ENCODE results near the gene ALOX5AP. TPM values are rescaled to one million over a fixed set of nuclear protein-coding genes. Genes with fewer than 3 reads are reported as not detected.

Gene ALOX5AP
- total RNA-seq, 2 experiments from 2014 or later, result 21.3 to 21.7 TPM

- no peaks in the 10 kb centered on the region for H3K27me3 Mint-ChIP-seq (ENCODE audit: low read depth)
- H3K4me1 Mint-ChIP-seq (ENCODE audit: low read depth), result peaks cover 9% of the 10 kb centered on the region
- no peaks in the 10 kb centered on the region for H3K9me3 Mint-ChIP-seq
- no peak for DNase-seq
- no peak overlapping the region for H3K4me3 Mint-ChIP-seq
- no peak overlapping the region for H3K27ac Mint-ChIP-seq
- intact Hi-C loops (cut with micrococcal nuclease), result loop anchor here (1.0 kb wide), 1 partner anchor 57 kb away; no protein-coding TSS in a partner anchor
- H3K36me3 Mint-ChIP-seq (ENCODE audit: low read depth), result no peaks in the 10 kb centered on the region
- CTCF ChIA-PET, result interaction anchor here (0.8 to 1.0 kb wide), 3 partner anchors 57 to 677 kb away, joined by 3 to 4 read pairs (median 3); no protein-coding TSS in a partner anchor
Observed at GRCh38 chr13:30808600-30808999, 73.3 kb downstream of the ALOX5AP start.

- no peaks in the 10 kb centered on the region for H3K36me3 Mint-ChIP-seq (ENCODE audit: low read depth)
- H3K27me3 Mint-ChIP-seq (ENCODE audit: low read depth), result no peaks in the 10 kb centered on the region
- H3K4me3 Mint-ChIP-seq, result no peak overlapping the region
- CTCF ChIA-PET, result no interaction called here
- no peak for DNase-seq
- H3K4me1 Mint-ChIP-seq (ENCODE audit: low read depth), result peaks cover 9% of the 10 kb centered on the region
- H3K27ac Mint-ChIP-seq, result no peak overlapping the region
- no peaks in the 10 kb centered on the region for H3K9me3 Mint-ChIP-seq
- intact Hi-C loops (cut with micrococcal nuclease), result no loop called here
Observed at GRCh38 chr13:30809787-30810186, 74.4 kb downstream of the ALOX5AP start.

- H3K27me3 Mint-ChIP-seq (ENCODE audit: low read depth), result no peaks in the 10 kb centered on the region
- CTCF ChIA-PET, result no interaction called here
- no peak for DNase-seq
- no peaks in the 10 kb centered on the region for H3K9me3 Mint-ChIP-seq
- H3K4me3 Mint-ChIP-seq, result no peak overlapping the region
- no peaks in the 10 kb centered on the region for H3K36me3 Mint-ChIP-seq (ENCODE audit: low read depth)
- intact Hi-C loops (cut with micrococcal nuclease), result no loop called here
- peaks cover 9% of the 10 kb centered on the region for H3K4me1 Mint-ChIP-seq (ENCODE audit: low read depth)
- no peak overlapping the region for H3K27ac Mint-ChIP-seq
Observed at GRCh38 chr13:30810261-30810701, 74.9 kb downstream of the ALOX5AP start.

GRCh38 chr13:30810801-30811200 is 75.5 kb downstream of the ALOX5AP start:
- intact Hi-C loops (cut with micrococcal nuclease), result no loop called here
- CTCF ChIA-PET, result no interaction called here
- Mint-ChIP-seq H3K27ac (no peak overlapping the region), H3K36me3 (ENCODE audit: low read depth) (no peaks in the 10 kb centered on the region), H3K9me3 (no peaks in the 10 kb centered on the region), H3K4me3 (no peak overlapping the region), H3K27me3 (ENCODE audit: low read depth) (no peaks in the 10 kb centered on the region), H3K4me1 (ENCODE audit: low read depth) (peaks cover 9% of the 10 kb centered on the region)
- no peak for DNase-seq

Other genes starting within 250 kb of the ALOX5AP start
- 10 to 100 TPM; 10.7 to 11.3 TPM for gene USPL1, start 117.6 kb upstream of the ALOX5AP start, total RNA-seq
- gene MEDAG, start 170.7 kb downstream of the ALOX5AP start, total RNA-seq, result not detected
- gene TEX26, start 197.1 kb downstream of the ALOX5AP start, total RNA-seq, result not detected